Fibroblast of villous mesenchyme (primary cell): ENCODE measurements around the gene CYP4B1. TPM values are rescaled to one million over a fixed set of nuclear protein-coding genes. Genes with fewer than 3 reads are reported as not detected.

Source experiments
- DNase-seq: peaks from one replicate; pipeline ENCODE4 v3.0.0-alpha.2; 2010; ENCODE audit warnings: low read depth
- H3K4me3 ChIP-seq: 2 replicates; pipeline ENCODE4 v1.5.1; 2011; ENCODE audit warnings: low read depth, mild to moderate bottlenecking, low read length
- total RNA-seq: library from RNA; depleted of rRNA; stranded (reverse); fragments of >200 nt; gene quantifications from 2 replicates; pipeline ENCODE4 v1.2.3, GENCODE V29; 2012
- TF ChIP-seq, protein P1 (sequence below): IDR thresholded peaks from 2 replicates; pipeline ENCODE4 v1.5.1; 2012; ENCODE audit warnings: low read depth, mild to moderate bottlenecking, low read length; ENCODE audit not compliant: insufficient read depth

The CYP4B1 gene
- total RNA-seq, 1 donor: not detected

DNA sequence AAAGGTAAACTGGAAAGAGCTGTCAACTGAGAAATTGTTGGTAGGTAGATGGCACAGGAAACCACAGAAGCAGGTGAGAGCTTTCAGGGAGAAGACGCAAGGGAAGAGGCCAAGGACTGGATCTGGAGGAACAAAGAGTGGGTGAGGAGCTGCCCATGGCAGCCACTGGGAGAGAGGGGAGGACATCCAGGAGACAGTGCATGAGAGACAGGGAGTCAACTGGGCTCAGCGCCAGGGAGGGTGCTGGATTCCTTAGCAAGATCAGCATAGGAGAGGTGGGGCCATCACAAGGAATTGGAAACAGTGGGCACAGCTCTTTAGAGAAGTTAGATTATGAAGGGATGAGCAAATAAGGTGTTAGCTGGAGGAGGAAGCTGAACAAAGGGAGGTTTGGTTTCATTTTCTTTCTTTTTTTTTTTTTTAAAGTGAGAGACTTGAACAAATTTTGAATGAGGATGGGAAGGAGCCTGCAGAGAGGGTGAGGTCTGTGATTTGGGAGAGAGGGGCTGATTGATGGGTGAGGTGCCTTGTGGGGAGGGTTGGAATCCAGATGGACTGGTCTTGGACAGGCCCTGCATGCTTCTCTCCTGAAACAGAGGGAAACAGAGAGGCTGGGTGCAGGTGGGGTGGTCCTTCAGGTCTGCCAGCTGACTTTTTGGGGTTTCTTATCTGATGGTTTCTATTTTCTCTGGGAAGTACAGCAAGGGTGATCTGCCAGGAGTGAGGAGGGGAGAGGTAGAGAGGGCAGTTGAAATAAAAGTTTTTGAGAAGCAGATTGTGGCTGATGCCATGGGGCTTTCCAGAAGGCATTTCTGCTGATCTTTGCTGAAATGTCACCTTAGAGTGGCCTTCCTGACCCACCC is 5.4 kb downstream of the CYP4B1 start:
- TF ChIP-seq, protein P1, sequence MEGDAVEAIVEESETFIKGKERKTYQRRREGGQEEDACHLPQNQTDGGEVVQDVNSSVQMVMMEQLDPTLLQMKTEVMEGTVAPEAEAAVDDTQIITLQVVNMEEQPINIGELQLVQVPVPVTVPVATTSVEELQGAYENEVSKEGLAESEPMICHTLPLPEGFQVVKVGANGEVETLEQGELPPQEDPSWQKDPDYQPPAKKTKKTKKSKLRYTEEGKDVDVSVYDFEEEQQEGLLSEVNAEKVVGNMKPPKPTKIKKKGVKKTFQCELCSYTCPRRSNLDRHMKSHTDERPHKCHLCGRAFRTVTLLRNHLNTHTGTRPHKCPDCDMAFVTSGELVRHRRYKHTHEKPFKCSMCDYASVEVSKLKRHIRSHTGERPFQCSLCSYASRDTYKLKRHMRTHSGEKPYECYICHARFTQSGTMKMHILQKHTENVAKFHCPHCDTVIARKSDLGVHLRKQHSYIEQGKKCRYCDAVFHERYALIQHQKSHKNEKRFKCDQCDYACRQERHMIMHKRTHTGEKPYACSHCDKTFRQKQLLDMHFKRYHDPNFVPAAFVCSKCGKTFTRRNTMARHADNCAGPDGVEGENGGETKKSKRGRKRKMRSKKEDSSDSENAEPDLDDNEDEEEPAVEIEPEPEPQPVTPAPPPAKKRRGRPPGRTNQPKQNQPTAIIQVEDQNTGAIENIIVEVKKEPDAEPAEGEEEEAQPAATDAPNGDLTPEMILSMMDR: no peak
- no peak for DNase-seq
- no peak overlapping the region for H3K4me3 ChIP-seq

DNA sequence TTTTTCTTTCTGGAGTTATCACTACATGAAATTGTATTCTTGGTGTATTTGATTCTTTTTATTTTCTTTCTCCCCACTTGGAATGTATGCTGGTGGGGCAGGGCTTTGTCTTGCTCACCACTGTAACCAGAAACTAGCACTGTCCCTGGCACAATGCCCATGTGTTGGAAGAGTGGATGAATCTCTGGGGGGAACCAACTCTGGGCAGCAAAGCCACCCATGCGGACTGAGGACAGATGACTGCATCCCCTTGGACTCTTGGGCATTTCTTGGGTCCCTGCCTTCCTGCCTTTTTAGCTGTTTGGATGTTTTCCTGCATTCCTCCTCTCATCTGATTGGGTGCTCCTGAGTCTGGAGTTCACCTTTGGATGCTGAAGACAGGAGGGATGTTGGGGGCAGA is 6.1 kb downstream of the CYP4B1 start:
- TF ChIP-seq, protein P1: no peak
- no peak for DNase-seq
- no peak overlapping the region for H3K4me3 ChIP-seq

DNA sequence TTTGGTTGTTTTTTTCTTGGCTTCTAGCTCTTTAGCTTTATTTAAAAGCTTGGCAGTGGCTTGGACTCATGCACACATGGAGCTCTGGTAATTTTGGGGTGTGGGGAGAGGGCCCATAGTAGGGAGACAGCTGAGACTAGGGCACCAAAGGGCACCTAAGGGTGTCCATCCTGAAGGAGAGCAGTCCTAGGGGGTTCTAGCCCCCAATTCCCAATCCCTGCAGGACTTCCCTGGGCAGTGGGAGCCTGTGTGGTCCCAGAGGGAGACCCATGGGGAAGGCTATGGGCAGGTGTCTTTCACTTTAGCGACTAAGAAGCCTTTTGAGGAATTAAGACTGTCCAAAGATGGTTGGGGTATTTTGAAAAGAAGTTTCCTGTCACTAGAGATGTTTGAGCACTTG is 6.9 kb downstream of the CYP4B1 start:
- DNase-seq: no peak
- H3K4me3 ChIP-seq: no peak overlapping the region
- TF ChIP-seq, protein P1: no peak

DNA sequence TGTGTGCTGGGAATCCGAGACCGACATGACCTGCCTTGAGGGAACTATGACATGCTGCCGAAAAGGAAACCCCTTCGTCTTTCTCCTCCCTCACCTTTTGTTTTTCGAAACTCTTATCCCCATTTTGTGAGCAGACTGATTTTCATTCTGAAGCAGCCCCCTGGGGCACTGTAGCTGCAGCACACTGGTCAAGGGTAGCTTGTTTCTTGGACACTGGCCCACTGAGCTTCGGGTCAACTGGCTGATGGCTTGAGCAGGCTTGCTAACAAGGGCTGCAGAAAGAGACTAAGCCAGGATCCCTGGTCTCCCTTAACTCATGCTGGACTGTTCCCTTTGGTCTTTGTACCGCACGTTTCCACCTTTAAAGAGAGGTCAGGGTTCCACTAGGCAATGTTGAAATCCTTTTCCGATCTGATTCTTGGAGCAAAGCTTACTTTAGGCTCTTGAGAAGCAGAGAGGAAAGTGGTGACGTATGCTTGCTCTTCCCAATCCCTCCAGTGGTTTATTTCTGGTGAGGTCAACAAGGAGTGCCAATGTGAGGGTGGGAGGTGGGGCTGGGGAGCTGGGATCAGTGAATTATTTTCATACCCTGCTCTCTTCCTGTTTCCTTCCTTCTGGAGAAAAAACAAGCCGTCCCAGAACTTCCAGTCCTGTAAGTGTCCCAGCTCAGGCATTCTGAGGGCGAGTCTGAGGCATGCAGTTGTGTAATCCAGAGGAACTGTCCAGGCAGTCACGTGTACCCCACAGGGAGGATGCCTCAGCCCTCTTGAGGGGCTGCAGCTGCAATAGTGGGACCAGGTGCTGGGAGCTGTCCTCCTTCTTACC is 7.6 kb downstream of the CYP4B1 start:
- TF ChIP-seq, protein P1: no peak

DNA sequence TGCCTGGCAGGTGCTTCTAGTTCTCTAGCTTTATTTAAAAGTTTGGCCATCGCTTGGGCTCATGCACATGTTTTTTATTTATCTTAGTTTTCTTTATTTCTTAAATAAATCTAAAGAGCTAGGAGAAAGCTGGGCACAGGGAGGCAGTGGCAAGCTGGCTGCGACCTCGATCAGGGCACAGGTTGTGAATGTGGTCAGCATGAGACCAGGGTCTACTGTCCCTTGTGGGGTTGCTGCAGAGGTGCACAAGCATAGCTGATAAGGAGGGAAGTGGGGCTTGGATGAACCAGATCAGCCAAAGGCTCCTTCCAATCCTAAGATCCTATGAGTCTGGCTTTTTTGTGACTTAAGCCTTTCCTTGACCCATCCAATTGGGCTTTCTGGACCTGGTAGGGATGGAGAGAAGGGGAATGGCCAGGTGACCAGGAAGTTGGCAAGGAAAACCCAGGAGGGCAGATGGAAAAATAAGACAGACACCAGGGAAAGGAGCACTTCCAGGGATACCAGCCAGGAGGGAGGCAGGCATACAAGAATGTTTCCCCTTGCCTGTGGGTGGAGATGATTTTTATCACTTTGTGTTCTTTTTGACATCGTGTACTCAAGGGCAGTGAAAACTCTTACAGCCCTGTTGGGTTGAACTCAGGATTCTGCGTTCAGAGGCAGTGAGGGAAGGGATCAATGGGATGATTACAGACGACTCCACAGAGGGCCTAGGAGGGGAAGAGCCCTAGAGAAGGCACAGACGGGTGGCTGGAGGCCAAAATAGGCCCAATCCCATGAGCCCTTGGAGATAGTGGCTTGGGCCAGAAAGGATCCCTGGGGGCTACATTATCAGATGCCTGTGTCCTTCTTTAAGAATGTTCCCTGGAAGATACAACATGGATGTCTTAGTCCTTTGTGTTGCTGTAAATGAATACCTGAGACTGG is 8.5 kb downstream of the CYP4B1 start:
- H3K4me3 ChIP-seq: no peak overlapping the region
- DNase-seq: no peak
- TF ChIP-seq, protein P1: no peak

More for the DNA sequence above, 7.6 kb downstream of the CYP4B1 start:
- H3K4me3 ChIP-seq: no peak overlapping the region
- peak; percentile 20 for DNase-seq

DNA sequence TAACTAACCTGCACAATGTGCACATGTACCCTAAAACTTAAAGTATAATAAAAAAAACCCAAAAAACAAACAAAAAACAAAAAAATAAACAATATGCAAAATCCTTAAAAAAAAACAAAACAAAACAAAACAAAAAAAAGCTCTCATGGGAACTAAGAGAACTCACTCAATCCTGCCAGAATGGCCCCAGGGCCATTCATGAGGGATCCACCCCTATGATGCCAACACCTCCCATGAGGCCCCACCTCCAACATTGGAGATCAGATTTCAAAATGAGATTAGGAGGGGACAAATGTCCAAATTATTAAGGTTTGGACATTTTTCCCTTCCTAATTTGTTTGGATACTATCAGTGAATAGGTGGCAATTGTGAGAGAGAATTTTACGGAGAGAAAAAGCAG is 10.2 kb downstream of the CYP4B1 start:
- DNase-seq: no peak
- no peak overlapping the region for H3K4me3 ChIP-seq
- TF ChIP-seq, protein P1: no peak
